ENCODE data around the gene ANKRD55. TPM values are rescaled to one million over a fixed set of nuclear protein-coding genes. Genes with fewer than 3 reads are reported as not detected.

ANKRD55 gene
- total and polyA plus RNA-seq, 9 donors, result 0.05 to 0.25 (median 0.23) TPM; not detected in 6

DNA sequence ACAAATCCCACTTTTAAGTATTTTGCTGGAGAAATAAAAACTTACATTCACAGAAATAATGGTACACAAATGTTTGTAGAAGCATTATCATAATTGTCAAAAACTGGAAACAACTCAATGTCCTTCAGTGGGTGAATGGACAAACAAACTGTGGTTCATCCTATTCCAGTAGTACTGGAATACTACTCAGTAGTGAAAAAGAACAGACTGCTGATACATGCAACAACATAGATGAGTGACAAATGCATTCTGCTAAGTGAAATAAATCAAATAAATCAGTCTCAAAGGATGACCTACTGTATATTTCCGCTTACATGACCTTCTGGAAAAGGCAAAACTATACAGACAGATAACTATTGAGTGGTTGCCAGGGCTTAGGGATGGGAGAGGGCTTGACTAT is 114.1 kb downstream of the ANKRD55 start:
- no peak overlapping the region for H3K4me3 ChIP-seq
- H3K27me3 ChIP-seq, result no peaks in the 10 kb centered on the region
- intact Hi-C loops (cut with DNase I), result no loop called here
- no peak overlapping the region for H3K27ac ChIP-seq
- DNase-seq, result no peak
- no peaks in the 10 kb centered on the region for H3K36me3 ChIP-seq
- no peak for TF ChIP-seq POLR2A (IDR thresholded peaks at IDR 0.05)
- no peak for TF ChIP-seq EP300 (IDR thresholded peaks at IDR 0.05)
- TF ChIP-seq, protein P1, sequence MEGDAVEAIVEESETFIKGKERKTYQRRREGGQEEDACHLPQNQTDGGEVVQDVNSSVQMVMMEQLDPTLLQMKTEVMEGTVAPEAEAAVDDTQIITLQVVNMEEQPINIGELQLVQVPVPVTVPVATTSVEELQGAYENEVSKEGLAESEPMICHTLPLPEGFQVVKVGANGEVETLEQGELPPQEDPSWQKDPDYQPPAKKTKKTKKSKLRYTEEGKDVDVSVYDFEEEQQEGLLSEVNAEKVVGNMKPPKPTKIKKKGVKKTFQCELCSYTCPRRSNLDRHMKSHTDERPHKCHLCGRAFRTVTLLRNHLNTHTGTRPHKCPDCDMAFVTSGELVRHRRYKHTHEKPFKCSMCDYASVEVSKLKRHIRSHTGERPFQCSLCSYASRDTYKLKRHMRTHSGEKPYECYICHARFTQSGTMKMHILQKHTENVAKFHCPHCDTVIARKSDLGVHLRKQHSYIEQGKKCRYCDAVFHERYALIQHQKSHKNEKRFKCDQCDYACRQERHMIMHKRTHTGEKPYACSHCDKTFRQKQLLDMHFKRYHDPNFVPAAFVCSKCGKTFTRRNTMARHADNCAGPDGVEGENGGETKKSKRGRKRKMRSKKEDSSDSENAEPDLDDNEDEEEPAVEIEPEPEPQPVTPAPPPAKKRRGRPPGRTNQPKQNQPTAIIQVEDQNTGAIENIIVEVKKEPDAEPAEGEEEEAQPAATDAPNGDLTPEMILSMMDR (IDR thresholded peaks at IDR 0.05), result no peak
- 91 to 96% (median 92%) methylated on average over 1 of the region's 1 CpG for WGBS, 3 donors
- no peaks in the 10 kb centered on the region for H3K9me3 ChIP-seq
- H3K4me1 ChIP-seq (ENCODE audit: insufficient read depth), result peaks cover 9% of the 10 kb centered on the region

DNA sequence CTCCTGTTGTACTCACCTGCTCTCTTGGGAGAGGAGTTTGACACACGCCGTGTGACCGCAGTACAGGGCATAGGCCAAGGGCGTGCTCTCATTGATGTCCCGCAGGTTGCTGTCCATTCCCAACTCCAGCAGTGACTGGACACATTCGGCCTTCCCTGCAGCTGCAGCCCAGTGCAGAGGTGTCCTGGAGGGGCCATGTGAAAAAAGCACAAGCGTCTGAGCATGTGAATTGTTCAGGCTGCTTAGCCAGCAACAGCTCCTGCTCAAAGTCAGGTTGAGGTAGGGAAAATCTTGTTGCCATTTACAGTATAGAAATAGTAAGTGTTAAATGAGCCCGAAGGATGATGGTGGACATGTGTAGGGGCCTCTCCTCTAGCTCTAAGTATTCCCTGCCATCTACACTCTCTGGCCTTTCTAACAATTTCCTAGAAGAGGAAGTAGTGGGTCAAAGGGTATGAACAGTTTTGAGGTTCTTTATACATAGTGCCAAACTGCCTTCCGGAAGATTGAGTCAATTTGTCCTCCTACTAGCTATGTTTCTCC is 116.5 kb downstream of the ANKRD55 start:
- Histone ChIP-seq H3K27me3 (no peaks in the 10 kb centered on the region), H3K9me3 (no peaks in the 10 kb centered on the region), H3K4me1 (ENCODE audit: insufficient read depth) (no peaks in the 10 kb centered on the region), H3K4me3 (no peak overlapping the region), H3K27ac (no peak overlapping the region), H3K36me3 (no peaks in the 10 kb centered on the region)
- intact Hi-C loops (cut with DNase I), result no loop called here
- DNase-seq, result no peak
- 81 to 87% (median 83%) methylated on average over 9 of the region's 9 CpGs for WGBS, 3 donors
- no peak for TF ChIP-seq EP300 (IDR thresholded peaks at IDR 0.05)
- no peak for TF ChIP-seq POLR2A (IDR thresholded peaks at IDR 0.05)
- TF ChIP-seq, protein P1 (IDR thresholded peaks at IDR 0.05), result no peak

DNA sequence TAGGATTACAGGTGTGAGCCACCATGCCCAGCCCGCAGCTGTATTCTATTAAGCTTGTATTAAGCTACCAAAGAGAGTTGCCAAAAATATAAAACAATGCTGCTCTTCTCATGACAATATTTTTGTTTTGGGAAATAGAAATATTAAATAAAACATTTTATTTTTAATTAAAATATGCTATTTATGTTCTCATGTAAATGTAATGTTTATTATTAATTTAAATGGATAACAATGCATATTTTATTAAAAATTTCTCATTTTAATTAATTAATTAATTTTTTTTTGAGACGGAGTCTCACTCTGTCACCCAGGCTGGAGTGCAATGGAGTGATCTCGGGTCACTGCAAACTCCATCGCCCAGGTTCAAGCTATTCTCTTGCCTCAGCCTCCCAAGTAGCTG is 117.5 kb downstream of the ANKRD55 start:
- TF ChIP-seq EP300 (IDR thresholded peaks at IDR 0.05) (no peak), POLR2A (IDR thresholded peaks at IDR 0.05) (no peak)
- TF ChIP-seq, protein P1 (IDR thresholded peaks at IDR 0.05), result no peak
- Histone ChIP-seq H3K27me3 (no peaks in the 10 kb centered on the region), H3K4me1 (ENCODE audit: insufficient read depth) (no peaks in the 10 kb centered on the region), H3K9me3 (no peaks in the 10 kb centered on the region), H3K36me3 (no peaks in the 10 kb centered on the region), H3K27ac (no peak overlapping the region), H3K4me3 (no peak overlapping the region)
- 92 to 95% (median 93%) methylated on average over 4 of the region's 4 CpGs for WGBS, 3 donors
- intact Hi-C loops (cut with DNase I), result no loop called here
- DNase-seq, result no peak

DNA sequence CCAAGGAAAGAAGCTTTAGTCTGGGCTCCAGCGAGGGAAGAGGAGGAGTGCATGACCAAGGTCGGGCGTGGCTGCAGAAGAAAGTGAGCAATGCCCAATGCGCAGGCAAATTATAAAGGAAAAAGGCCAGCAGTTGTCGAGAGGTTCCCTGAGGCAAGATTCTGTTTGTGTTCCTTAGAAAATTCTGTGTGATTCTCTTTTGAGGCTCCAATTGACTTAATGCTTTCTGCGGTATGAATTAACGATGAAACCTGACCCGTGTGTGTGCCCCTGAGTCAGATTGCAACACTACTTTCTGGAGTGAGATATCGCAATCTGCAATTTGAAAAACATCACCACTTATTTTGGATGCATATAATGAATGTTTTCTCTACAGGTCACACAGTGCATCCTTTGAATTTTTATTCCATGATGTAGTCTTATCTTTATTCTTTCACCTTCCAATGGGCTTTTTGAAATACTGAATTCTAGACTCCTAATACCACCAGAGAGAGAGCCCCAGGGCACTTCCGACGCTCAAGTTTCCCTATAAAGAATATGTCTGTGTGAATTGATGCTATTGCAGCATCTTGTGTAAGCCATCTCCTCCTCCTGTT is 120.5 kb downstream of the ANKRD55 start:
- Histone ChIP-seq H3K4me3 (no peak overlapping the region), H3K4me1 (ENCODE audit: insufficient read depth) (peaks cover 3% of the 10 kb centered on the region), H3K27ac (no peak overlapping the region), H3K36me3 (no peaks in the 10 kb centered on the region), H3K9me3 (no peaks in the 10 kb centered on the region), H3K27me3 (no peaks in the 10 kb centered on the region)
- TF ChIP-seq EP300 (IDR thresholded peaks at IDR 0.05), result no peak
- no peak for TF ChIP-seq POLR2A (IDR thresholded peaks at IDR 0.05)
- TF ChIP-seq, protein P1 (IDR thresholded peaks at IDR 0.05), result no peak
- intact Hi-C loops (cut with DNase I), result no loop called here
- peak in 2 of 5 donors; percentile 29 to 45 for DNase-seq
- WGBS, 3 donors, result 71 to 73% (median 71%) methylated on average over 11 of the region's 11 CpGs
